ENCODE results near the gene ALDH9A1. TPM values are rescaled to one million over a fixed set of nuclear protein-coding genes. Genes with fewer than 3 reads are reported as not detected.

The ALDH9A1 gene
- total and polyA plus RNA-seq, 2 of the 4 experiments (the other 2 are of a cell fraction) = 43.5 to 43.7 TPM

- no peak overlapping the region for H2AFZ ChIP-seq (replicated peaks; ENCODE audit: low read length, poor library complexity)
- no peak overlapping the region for H3K9ac ChIP-seq (ENCODE audit: low read depth, low read length)
- no peak overlapping the region for H3K14ac ChIP-seq (replicated peaks; ENCODE audit: low read depth, low read length)
- dilution Hi-C loops (cut with HindIII; ENCODE audit: low sequenced_read_pairs, unreplicated experiment) (no loop called here), intact Hi-C loops (cut with micrococcal nuclease) (loop anchor here (1.0 to 5.0 kb wide), 5 partner anchors 109 to 761 kb away; partner anchors contain the start of gene UCK2), in situ Hi-C loops (cut with MboI; ENCODE audit: low sequenced_read_pairs) (loop anchor here (5.0 kb wide), 1 partner anchor 759 kb away; no protein-coding TSS in a partner anchor)
- no peak overlapping the region for H4K5ac ChIP-seq (ENCODE audit: low read depth, low read length)
- H2AK9ac ChIP-seq (replicated peaks; ENCODE audit: low read depth, low read length, poor library complexity) = no peak overlapping the region
- H3K27ac ChIP-seq (ENCODE audit: insufficient read depth, low read length) = no peak overlapping the region
- WGBS, 2 experiments (ENCODE audit: extremely low coverage in 2 of 2, insufficient read length in 1 of 2) = no CpG with 5 or more reads among the region's 4 CpGs
- H2BK15ac ChIP-seq (ENCODE audit: low read depth, low read length) = no peak overlapping the region
- no peak overlapping the region for H2BK120ac ChIP-seq (ENCODE audit: low read depth, low read length)
- H2BK5ac ChIP-seq (ENCODE audit: low read depth, low read length, poor library complexity, severe bottlenecking) = no peak overlapping the region
- no peak overlapping the region for H3K23ac ChIP-seq (ENCODE audit: low read depth, low read length)
- ChIA-PET POLR2A (ENCODE audit: unreplicated experiment) (no interaction called here), CTCF (interaction anchor here (0.7 kb wide), 1 partner anchor 189 kb away, joined by 3 read pairs; no protein-coding TSS in a partner anchor)
- H3K9me1 ChIP-seq (ENCODE audit: insufficient read depth, low read length) = no peaks in the 10 kb centered on the region
- peak; percentile 71 for DNase-seq
- no TSS peak for BruUV-seq (replicated peaks)
- peak; percentile 92 for ATAC-seq (ENCODE audit: low read depth)
- no peak overlapping the region for H2BK20ac ChIP-seq (ENCODE audit: low read depth, low read length)
- no peaks in the 10 kb centered on the region for H3K79me1 ChIP-seq (ENCODE audit: low read depth in 1 of 2, low read length in 2 of 2)
- no peaks in the 10 kb centered on the region for H3K4me1 ChIP-seq (ENCODE audit: control insufficient read depth, insufficient read depth, low read length)
- H3K27me3 ChIP-seq (ENCODE audit: control insufficient read depth, insufficient read depth, low read length) = no peaks in the 10 kb centered on the region
- peak overlapping the region in 1 of 2 experiments; percentile 61; a peak in 2 of 4 replicates for H4K8ac ChIP-seq (ENCODE audit: low read depth in 2 of 2, low read length in 2 of 2)
- no peaks in the 10 kb centered on the region for H4K20me1 ChIP-seq (ENCODE audit: insufficient read depth, low read length)
- H3K9me3 ChIP-seq (ENCODE audit: control insufficient read depth, insufficient read depth, low read length) = no peaks in the 10 kb centered on the region
- no peak overlapping the region for H4K91ac ChIP-seq (ENCODE audit: insufficient read depth, low read depth, low read length)
- TF ChIP-seq RAD21 (IDR thresholded peaks at IDR 0.05; ENCODE audit: low read length) = peak; percentile 94
- TF ChIP-seq BHLHE40 (IDR thresholded peaks at IDR 0.05; ENCODE audit: low read depth, low read length) = no peak
- TF ChIP-seq SMC3 (IDR thresholded peaks at IDR 0.05; ENCODE audit: low read depth, low read length) = peak; percentile 83
- TF ChIP-seq, protein P1, sequence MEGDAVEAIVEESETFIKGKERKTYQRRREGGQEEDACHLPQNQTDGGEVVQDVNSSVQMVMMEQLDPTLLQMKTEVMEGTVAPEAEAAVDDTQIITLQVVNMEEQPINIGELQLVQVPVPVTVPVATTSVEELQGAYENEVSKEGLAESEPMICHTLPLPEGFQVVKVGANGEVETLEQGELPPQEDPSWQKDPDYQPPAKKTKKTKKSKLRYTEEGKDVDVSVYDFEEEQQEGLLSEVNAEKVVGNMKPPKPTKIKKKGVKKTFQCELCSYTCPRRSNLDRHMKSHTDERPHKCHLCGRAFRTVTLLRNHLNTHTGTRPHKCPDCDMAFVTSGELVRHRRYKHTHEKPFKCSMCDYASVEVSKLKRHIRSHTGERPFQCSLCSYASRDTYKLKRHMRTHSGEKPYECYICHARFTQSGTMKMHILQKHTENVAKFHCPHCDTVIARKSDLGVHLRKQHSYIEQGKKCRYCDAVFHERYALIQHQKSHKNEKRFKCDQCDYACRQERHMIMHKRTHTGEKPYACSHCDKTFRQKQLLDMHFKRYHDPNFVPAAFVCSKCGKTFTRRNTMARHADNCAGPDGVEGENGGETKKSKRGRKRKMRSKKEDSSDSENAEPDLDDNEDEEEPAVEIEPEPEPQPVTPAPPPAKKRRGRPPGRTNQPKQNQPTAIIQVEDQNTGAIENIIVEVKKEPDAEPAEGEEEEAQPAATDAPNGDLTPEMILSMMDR (conservative IDR thresholded peaks at IDR 0.05; ENCODE audit: low read depth, low read length) = peak; percentile 87
- TF ChIP-seq MAZ (IDR thresholded peaks at IDR 0.05; ENCODE audit: borderline replicate concordance, low read depth, low read length) = no peak
- H2AK5ac ChIP-seq (ENCODE audit: low read depth, low read length) = no peak overlapping the region
- H3K56ac ChIP-seq (ENCODE audit: extremely low read depth, insufficient read depth, low read length) = no peak overlapping the region
- no peak overlapping the region for H3K4ac ChIP-seq (ENCODE audit: low read depth, low read length)
- no peak overlapping the region for H3K4me2 ChIP-seq (ENCODE audit: low read depth, low read length)
- H3K36me3 ChIP-seq (ENCODE audit: control insufficient read depth, insufficient read depth, low read length) = no peaks in the 10 kb centered on the region
- H3K18ac ChIP-seq (ENCODE audit: low read depth, low read length) = no peak overlapping the region
- H3K4me3 ChIP-seq (ENCODE audit: insufficient read depth, low read depth, low read length) = no peak overlapping the region
These were observed 19.7 kb upstream of the ALDH9A1 start for GRCh38 chr1:165717918-165718515.
